K562 (cell line): ENCODE measurements around the gene USP50. TPM values are rescaled to one million over a fixed set of nuclear protein-coding genes. Genes with fewer than 3 reads are reported as not detected.

ENCODE experiments used
- ATAC-seq: fragments of 200-7000 bp; cut with Tn5 transposase; 3 replicates; pipeline ENCODE4 v1.9.1; 2020; ENCODE audit warnings: moderate library complexity
- BruUV-seq: library from RNA; stranded (reverse); fragments of 400-500 nt; replicated peaks from 2 replicates; lab custom pipeline; 2021; lab: Mats Ljungman, UMichigan
- CTCF ChIA-PET: fragments of 300-600 bp; formaldehyde crosslinking; extraction: SDS; loops from one replicate; lab custom pipeline; 2021; ENCODE audit warnings: low intra/inter-chr PET ratio; lab: Yijun Ruan, JAX
- POLR2A ChIA-PET: fragments of 300-600, 350-650 bp; sonication (Branson Sonifier 250); formaldehyde crosslinking; extraction: SDS; loops from one replicate; lab custom pipeline; 2021; ENCODE audit warnings: antibody characterized with exemption, inconsistent platforms; lab: Yijun Ruan, JAX
- DNase-seq, 4 experiments: peaks; one replicate each; pipeline versions ENCODE4 v3.0.0 to v3.0.0-alpha.2; 2011 to 2018; ENCODE audit warnings: low spot score in 3 of 4, mixed read lengths in 3 of 4; ENCODE audit errors: extremely low read depth in 1 of 4
- FAIRE-seq: peaks from 2 replicates; lab custom pipeline; 2011; peaks lifted over from hg19 to GRCh38; lab: Jason Lieb, UNC
- H2AFZ ChIP-seq: 2 replicates; pipeline ENCODE4 v1.6.0; 2011; ENCODE audit warnings: low read depth, low read length, control low read depth, inconsistent platforms
- H3K27ac ChIP-seq: fragments of 200-600 bp; 3 replicates; pipeline ENCODE4 v1.8.0; 2011; ENCODE audit warnings: low read depth, mild to moderate bottlenecking, control low read depth, inconsistent platforms, low read length, moderate library complexity, mixed read lengths; ENCODE audit errors: extremely low read depth
- H3K27me3 ChIP-seq, 2 experiments: fragments of 300-600 bp in 1 of 2; 2 replicates in 1 of 2; 3 replicates in 1 of 2; pipeline versions ENCODE4 v1.6.0 to v1.8.0; 2011; ENCODE audit warnings: inconsistent platforms in 2 of 2, low read length in 2 of 2, mild to moderate bottlenecking in 1 of 2, mixed read lengths in 1 of 2, moderate library complexity in 1 of 2; ENCODE audit not compliant: control insufficient read depth in 2 of 2, insufficient read depth in 2 of 2
- H3K36me3 ChIP-seq: fragments of 300-600 bp; 3 replicates; pipeline ENCODE4 v1.8.0; 2011; ENCODE audit warnings: mild to moderate bottlenecking, low read length, inconsistent platforms; ENCODE audit not compliant: control insufficient read depth, insufficient read depth
- H3K4me1 ChIP-seq, 2 experiments: fragments of 200-600 bp in 1 of 2; replicated peaks in 1 of 2; 2 replicates in 1 of 2; 3 replicates in 1 of 2; pipeline versions ENCODE4 v1.5.1 to v1.8.0; 2011; ENCODE audit warnings: inconsistent platforms in 2 of 2, low read length in 2 of 2, mild to moderate bottlenecking in 1 of 2, mixed read lengths in 1 of 2, moderate library complexity in 1 of 2; ENCODE audit not compliant: control insufficient read depth in 2 of 2, insufficient read depth in 2 of 2
- H3K4me2 ChIP-seq: 2 replicates; pipeline ENCODE4 v1.6.1; 2011; ENCODE audit warnings: low read length, control low read depth, inconsistent platforms, mixed read lengths; ENCODE audit not compliant: insufficient read depth
- H3K4me3 ChIP-seq: fragments of 200-600 bp; sonication (generic), shearing (Covaris generic); 2 replicates; pipeline ENCODE4 v1.5.1; 2016; ENCODE audit warnings: control low read depth, inconsistent platforms
- H3K79me2 ChIP-seq: fragments of 200-600 bp; 3 replicates; pipeline ENCODE4 v1.8.0; 2011; ENCODE audit warnings: low read length, inconsistent platforms; ENCODE audit not compliant: control insufficient read depth, insufficient read depth
- H3K9ac ChIP-seq, 2 experiments: 2 replicates each; pipeline versions ENCODE4 v1.6.0 to v1.6.1; 2011; ENCODE audit warnings: low read depth in 2 of 2, low read length in 2 of 2, control low read depth in 1 of 2, inconsistent platforms in 1 of 2, mild to moderate bottlenecking in 1 of 2, mixed read lengths in 1 of 2; ENCODE audit not compliant: insufficient read depth in 1 of 2
- H3K9me1 ChIP-seq: one replicate; pipeline ENCODE4 v1.6.0; 2011; ENCODE audit warnings: inconsistent platforms, mild to moderate bottlenecking, low read length, moderate library complexity; ENCODE audit not compliant: control insufficient read depth, insufficient read depth
- H3K9me3 ChIP-seq: replicated peaks from 2 replicates; pipeline ENCODE4 v1.5.1; 2011; ENCODE audit warnings: low read depth, low read length, inconsistent platforms; ENCODE audit not compliant: control insufficient read depth, insufficient read depth
- H4K20me1 ChIP-seq: replicated peaks from 2 replicates; pipeline ENCODE4 v1.6.1; 2011; ENCODE audit warnings: low read length, inconsistent platforms, mixed read lengths; ENCODE audit not compliant: control insufficient read depth, insufficient read depth
- ARID1B ChIP-seq: fragments of 450-650 bp; IDR thresholded peaks from 2 replicates; pipeline ENCODE4 v1.6.1; 2016; ENCODE audit warnings: antibody characterized with exemption, mild to moderate bottlenecking, inconsistent platforms
- BRCA1 ChIP-seq, 2 experiments: fragments of 450-650 bp in 1 of 2; sonication (generic) in 1 of 2; formaldehyde crosslinking in 1 of 2; IDR thresholded peaks; 2 replicates each; pipeline versions ENCODE4 v1.5.0 to v1.6.1; 2017 to 2020; ENCODE audit warnings: mild to moderate bottlenecking in 1 of 2, missing genetic modification reagents in 1 of 2
- FIP1L1 ChIP-seq: fragments of 200-400 bp; formaldehyde crosslinking; IDR thresholded peaks from 2 replicates; pipeline ENCODE4 v1.6.1; 2018; ENCODE audit warnings: mild to moderate bottlenecking, low read depth, low read length; ENCODE audit not compliant: poor library complexity, severe bottlenecking
- FOXJ2 ChIP-seq: fragments of 200-800 bp; sonication (Bioruptor generic); IDR thresholded peaks from 2 replicates; pipeline ENCODE4 v1.6.1; 2016; ENCODE audit warnings: missing genetic modification characterization, missing compliant biosample characterization
- FOXP1 ChIP-seq: sonication (generic); formaldehyde crosslinking; IDR thresholded peaks from 2 replicates; pipeline ENCODE4 v1.8.0; 2022; ENCODE audit warnings: mild to moderate bottlenecking, missing genetic modification reagents
- IFI16 ChIP-seq: fragments of 250-450 bp; sonication (Bioruptor Pico); IDR thresholded peaks from 2 replicates; pipeline ENCODE4 v2.1.2; 2022; ENCODE audit warnings: mild to moderate bottlenecking, inconsistent platforms
- JUND ChIP-seq, 2 experiments: IDR thresholded peaks; 2 replicates in 1 of 2; 3 replicates in 1 of 2; pipeline ENCODE4 v1.6.1; 2011; ENCODE audit warnings: borderline replicate concordance in 2 of 2, low read depth in 2 of 2, low read length in 2 of 2, improper control_type of control experiment in 1 of 2, missing biosample characterization in 1 of 2, missing genetic modification characterization in 1 of 2, missing genetic modification reagents in 1 of 2
- MXD1 ChIP-seq: fragments of 250-450 bp; sonication (Bioruptor Pico); IDR thresholded peaks from 2 replicates; pipeline ENCODE4 v1.8.0; 2021; ENCODE audit warnings: borderline replicate concordance, mild to moderate bottlenecking, moderate library complexity; ENCODE audit not compliant: poor library complexity, severe bottlenecking
- NCOA4 ChIP-seq: fragments of 450-650 bp; IDR thresholded peaks from 2 replicates; pipeline ENCODE4 v1.6.1; 2018; ENCODE audit warnings: mild to moderate bottlenecking; ENCODE audit not compliant: partially characterized antibody
- RCOR1 ChIP-seq, 2 experiments: IDR thresholded peaks; 2 replicates each; pipeline ENCODE4 v1.6.1; 2012; ENCODE audit warnings: low read depth in 2 of 2, low read length in 2 of 2, borderline replicate concordance in 1 of 2, improper control_type of control experiment in 1 of 2
- SMARCA4 ChIP-seq: fragments of 450-650 bp; IDR thresholded peaks from 2 replicates; pipeline ENCODE4 v1.6.1; 2016
- SMARCE1 ChIP-seq: fragments of 450-650 bp; IDR thresholded peaks from 2 replicates; pipeline ENCODE4 v1.7.1; 2016; ENCODE audit warnings: mild to moderate bottlenecking
- SPI1 ChIP-seq: IDR thresholded peaks from 2 replicates; pipeline ENCODE4 v1.6.1; 2011; ENCODE audit warnings: low read depth, low read length, control low read depth, borderline replicate concordance
- TFAM ChIP-seq: fragments of 250-450 bp; sonication (Bioruptor Pico); conservative IDR thresholded peaks from 2 replicates; pipeline ENCODE4 v1.5.0; 2021; ENCODE audit warnings: mild to moderate bottlenecking, moderate library complexity
- TRIM28 ChIP-seq: fragments of 450-650 bp; IDR thresholded peaks from 2 replicates; pipeline ENCODE4 v1.6.1; 2017
- YBX1 ChIP-seq: fragments of 450-650 bp; IDR thresholded peaks from 2 replicates; pipeline ENCODE4 v1.7.1; 2016; ENCODE audit warnings: mild to moderate bottlenecking
- WGBS: fragments of 100-300 bp; shearing (Covaris generic); methylation state at CpG from one replicate; pipeline ENCODE4 v1.1.6; 2016; ENCODE audit warnings: low coverage, mixed read lengths; ENCODE audit not compliant: insufficient coverage; ENCODE audit errors: missing lambda C conversion rate; 5-methylcytosine and 5-hydroxymethylcytosine counted together
- in situ Hi-C: fragments of 300-500 bp; cut with MboI; formaldehyde crosslinking; loops from 4 replicates; pipeline ENCODE4 v1.15.0; 2018; ENCODE audit warnings: inconsistent platforms, mixed read lengths
- intact Hi-C: fragments of 100-400 bp; cut with micrococcal nuclease; formaldehyde crosslinking; loops from 2 replicates; pipeline ENCODE4 v1.14.2; 2022
- polyA plus RNA-seq, 8 experiments: library from polyadenylated mRNA; depleted of rRNA in 4 of 8; stranded (reverse) in 5 of 8; unstranded in 3 of 8; fragments of >200 nt; fragmentation: Nextera tagmentation in 2 of 8; fragmentation: Illumina TruSeq in 1 of 8; extraction: Ambion mirVana in 2 of 8; extraction: Trizol in 1 of 8; gene quantifications; 2 replicates each; pipeline versions ENCODE4 v1.2.1 to v1.2.3, GENCODE V29; 2011 to 2014; ENCODE audit warnings: inconsistent platforms in 1 of 8, missing spikeins in 1 of 8
- total RNA-seq, 7 experiments: library from RNA; depleted of rRNA in 6 of 7; stranded (reverse); fragments of >200 nt in 6 of 7; fragmentation: Illumina TruSeq in 2 of 7; extraction: Trizol in 2 of 7; gene quantifications; 2 replicates each; pipeline versions ENCODE4 v1.2.1 to v1.2.3, GENCODE V29; 2011 to 2021; ENCODE audit warnings: low replicate concordance in 1 of 7

The USP50 gene
- total and polyA plus RNA-seq, 9 of the 15 experiments (the other 6 are each of a cell fraction or from before 2014, with no cell fraction given), result not detected

DNA sequence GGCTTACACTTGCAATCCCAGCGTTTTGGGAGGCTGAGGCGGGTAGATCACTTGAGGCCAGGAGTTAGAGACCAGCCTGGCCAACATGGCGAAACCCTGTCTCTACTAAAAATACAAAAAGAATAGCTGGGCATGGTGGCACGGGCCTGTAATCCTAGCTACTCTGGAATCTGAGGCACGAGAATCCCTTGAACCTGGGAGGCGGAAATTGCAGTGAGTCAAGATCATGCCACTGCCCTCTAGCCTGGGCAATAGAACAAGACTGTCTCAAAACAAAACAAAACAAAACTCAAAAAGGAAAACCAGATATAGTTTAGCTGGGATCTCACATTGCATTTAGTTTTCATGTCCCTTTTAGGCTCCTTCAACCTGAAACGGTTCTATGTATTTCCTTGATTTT lies 2.9 kb upstream of the USP50 start:
- CTCF ChIA-PET, result no interaction called here

DNA sequence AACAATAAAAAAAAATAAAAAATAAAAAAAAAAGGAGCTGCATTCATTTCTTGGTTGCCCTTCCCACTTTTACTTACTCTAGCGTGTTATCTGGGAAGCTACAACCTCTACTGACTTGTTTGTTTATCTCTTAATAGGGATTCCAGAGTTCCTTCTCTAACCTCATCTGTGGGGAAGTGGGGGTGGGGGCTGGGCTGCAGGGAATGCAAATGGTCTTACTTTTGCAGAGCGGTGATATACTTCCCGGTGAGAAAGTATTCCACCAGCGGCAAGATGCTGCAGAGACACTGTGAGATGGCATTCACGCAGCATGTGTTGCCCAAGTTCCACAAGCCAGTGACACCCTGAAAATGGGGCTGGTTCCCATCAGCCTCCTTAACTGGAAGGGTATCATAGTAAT lies 2.1 kb downstream of the USP50 start:
- ChIA-PET POLR2A (interaction anchor here (0.7 to 1.4 kb wide), 5 partner anchors 10 to 111 kb away, joined by 3 to 4 read pairs (median 3); no protein-coding TSS in a partner anchor), CTCF (no interaction called here)
- 15% methylated on average over 5 of the region's 5 CpGs for WGBS
- no peak for FAIRE-seq
- no peak overlapping the region for H3K4me3 ChIP-seq
- H3K27ac ChIP-seq, result no peak overlapping the region
- H3K79me2 ChIP-seq, result no peaks in the 10 kb centered on the region
- H3K36me3 ChIP-seq, result no peaks in the 10 kb centered on the region
- intact Hi-C loops, result no loop called here
- H3K27me3 ChIP-seq, result no peaks in the 10 kb centered on the region
- peak in 1 of 4 experiments; percentile 14 for DNase-seq
- in situ Hi-C loops, result no loop called here
- no TSS peak for BruUV-seq
- H3K9me1 ChIP-seq, result no peaks in the 10 kb centered on the region
- no peaks in the 10 kb centered on the region for H3K9me3 ChIP-seq
- peaks cover 10 to 12% of the 10 kb centered on the region in 2 experiments; a peak in 4 of 5 replicates for H3K4me1 ChIP-seq
- peak overlapping the region; percentile 19; the same call in 1 of the 2 replicates for H3K4me2 ChIP-seq
- ATAC-seq, result peak; percentile 14; the same call in 2 of the 3 replicates
- no peaks in the 10 kb centered on the region for H4K20me1 ChIP-seq
- H3K9ac ChIP-seq, result no peak overlapping the region
- peak overlapping the region; percentile 2 for H2AFZ ChIP-seq
- TF ChIP-seq SMARCA4, result 0 out of 2 replicates have a peak, but pooled peaks have one; percentile 21
- TF ChIP-seq FOXP1 (CRISPR knock-in tag), result no peak
- 0 out of 2 replicates have a peak, but pooled peaks have one; percentile 29 for TF ChIP-seq FOXJ2
- 0 out of 2 replicates have a peak, but pooled peaks have one; percentile 21 for TF ChIP-seq SMARCE1
- TF ChIP-seq BRCA1 (IDR thresholded peaks at IDR 0.05), result no peak
- peak; percentile 43; the same call in 1 of the 2 replicates for TF ChIP-seq BRCA1 (CRISPR knock-in tag; IDR thresholded peaks at IDR 0.05)
- peak; percentile 19; the same call in 1 of the 2 replicates for TF ChIP-seq ARID1B
- TF ChIP-seq TFAM, result no peak
- peak; percentile 73; the same call in 1 of the 2 replicates for TF ChIP-seq SPI1
- no peak for TF ChIP-seq JUND (IDR thresholded peaks at IDR 0.05; ENCODE audit: borderline replicate concordance, low read depth, low read length)
- 0 out of 3 replicates have a peak, but pooled peaks have one; percentile 8 for TF ChIP-seq JUND (tag; IDR thresholded peaks at IDR 0.05; ENCODE audit: borderline replicate concordance, low read depth, low read length)
- no peak for TF ChIP-seq IFI16
- 0 out of 4 replicates have a peak, but pooled peaks of 1 of the 2 experiments have one; percentile 24 for TF ChIP-seq RCOR1 (IDR thresholded peaks at IDR 0.05; ENCODE audit: borderline replicate concordance in 1 of 2, low read depth in 2 of 2, low read length in 2 of 2)
- no peak for TF ChIP-seq TRIM28
- TF ChIP-seq MXD1 (CRISPR knock-in tag), result no peak
- no peak for TF ChIP-seq FIP1L1
- no peak for TF ChIP-seq NCOA4

More for the DNA sequence above, 2.9 kb upstream of the USP50 start:
- POLR2A ChIA-PET, result interaction anchor here (0.6 to 1.4 kb wide), 5 partner anchors 12 to 679 kb away, joined by 3 to 4 read pairs (median 3); no protein-coding TSS in a partner anchor
- no peaks in the 10 kb centered on the region for H4K20me1 ChIP-seq
- H2AFZ ChIP-seq, result no peak overlapping the region
- no peak overlapping the region for H3K9ac ChIP-seq
- no peaks in the 10 kb centered on the region for H3K9me3 ChIP-seq
- FAIRE-seq (no peak), ATAC-seq (no peak), DNase-seq (no peak)
- WGBS, result 39% methylated on average over 7 of the region's 7 CpGs
- intact Hi-C loops, result no loop called here
- H3K27ac ChIP-seq, result no peak overlapping the region
- TF ChIP-seq YBX1, result no peak
- no peak overlapping the region for H3K4me2 ChIP-seq
- no peaks in the 10 kb centered on the region for H3K27me3 ChIP-seq
- H3K36me3 ChIP-seq, result no peaks in the 10 kb centered on the region
- H3K9me1 ChIP-seq, result no peaks in the 10 kb centered on the region
- peaks cover 4 to 7% of the 10 kb centered on the region in 2 experiments; a peak in 4 of 5 replicates for H3K4me1 ChIP-seq
- H3K79me2 ChIP-seq, result no peaks in the 10 kb centered on the region
- BruUV-seq, result no TSS peak
- H3K4me3 ChIP-seq, result no peak overlapping the region
- in situ Hi-C loops, result no loop called here
